ENCODE data around the gene P3H1.

Gene P3H1

DNA sequence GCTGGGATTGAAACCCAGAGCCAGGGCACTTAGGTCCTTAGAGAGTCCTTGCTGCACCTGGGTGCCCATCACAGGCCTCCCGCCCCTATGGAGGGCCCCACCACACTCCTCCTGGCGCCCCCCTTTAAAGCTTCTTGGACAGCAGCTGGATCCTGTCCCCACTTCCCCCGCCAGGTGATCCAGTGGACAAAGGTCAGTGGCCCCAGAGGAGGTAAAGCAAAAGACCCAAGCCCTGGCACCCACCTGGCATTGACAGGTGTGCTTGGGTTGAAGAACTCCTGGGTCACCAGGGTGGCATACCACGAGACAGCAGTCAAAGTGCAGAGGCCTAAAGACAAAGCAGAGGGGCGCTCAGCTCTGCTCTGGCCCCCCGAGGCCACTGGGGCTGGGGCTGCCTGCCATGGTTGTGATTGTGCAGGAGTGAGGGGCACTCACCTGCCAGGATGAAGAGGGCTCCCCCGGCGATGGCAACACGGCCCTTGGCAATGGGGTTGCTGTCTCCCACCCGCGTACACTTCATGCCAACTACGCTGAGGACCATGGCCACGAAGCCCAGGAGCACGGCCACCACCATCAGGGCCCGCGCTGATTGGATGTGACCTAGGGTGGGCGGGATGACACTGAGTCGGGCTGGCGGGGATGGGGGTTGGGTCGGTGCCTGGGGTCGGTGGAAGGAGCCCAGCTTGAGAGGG, 28.7 kb downstream of the P3H1 start:
- Histone ChIP-seq H3K36me3 (ENCODE audit: insufficient read depth, low read length) (no peaks in the 10 kb centered on the region), H3K27me3 (ENCODE audit: insufficient read depth, low read length) (no peaks in the 10 kb centered on the region), H3K4me1 (ENCODE audit: insufficient read depth, low read length) (peaks cover 15% of the 10 kb centered on the region), H2AFZ (ENCODE audit: low read depth, low read length) (no peak overlapping the region), H3K4me3 (ENCODE audit: low read length) (no peak overlapping the region), H3K9me3 (ENCODE audit: low read length) (no peaks in the 10 kb centered on the region)

- Histone ChIP-seq H3K36me3 (ENCODE audit: insufficient read depth, low read length) (no peaks in the 10 kb centered on the region), H3K4me3 (ENCODE audit: low read length) (no peak overlapping the region), H3K4me1 (ENCODE audit: insufficient read depth, low read length) (peaks cover 15% of the 10 kb centered on the region), H2AFZ (ENCODE audit: low read depth, low read length) (no peak overlapping the region), H3K9me3 (ENCODE audit: low read length) (no peaks in the 10 kb centered on the region), H3K27me3 (ENCODE audit: insufficient read depth, low read length) (no peaks in the 10 kb centered on the region)
Measured at GRCh38 chr1:42737257-42737656, 29.6 kb downstream of the P3H1 start.

- Histone ChIP-seq H3K27me3 (ENCODE audit: insufficient read depth, low read length) (no peaks in the 10 kb centered on the region), H3K4me3 (ENCODE audit: low read length) (no peak overlapping the region), H3K9me3 (ENCODE audit: low read length) (no peaks in the 10 kb centered on the region), H2AFZ (ENCODE audit: low read depth, low read length) (no peak overlapping the region), H3K4me1 (ENCODE audit: insufficient read depth, low read length) (peaks cover 15% of the 10 kb centered on the region), H3K36me3 (ENCODE audit: insufficient read depth, low read length) (no peaks in the 10 kb centered on the region)
Measured at GRCh38 chr1:42736571-42737200, 30.1 kb downstream of the P3H1 start.

DNA sequence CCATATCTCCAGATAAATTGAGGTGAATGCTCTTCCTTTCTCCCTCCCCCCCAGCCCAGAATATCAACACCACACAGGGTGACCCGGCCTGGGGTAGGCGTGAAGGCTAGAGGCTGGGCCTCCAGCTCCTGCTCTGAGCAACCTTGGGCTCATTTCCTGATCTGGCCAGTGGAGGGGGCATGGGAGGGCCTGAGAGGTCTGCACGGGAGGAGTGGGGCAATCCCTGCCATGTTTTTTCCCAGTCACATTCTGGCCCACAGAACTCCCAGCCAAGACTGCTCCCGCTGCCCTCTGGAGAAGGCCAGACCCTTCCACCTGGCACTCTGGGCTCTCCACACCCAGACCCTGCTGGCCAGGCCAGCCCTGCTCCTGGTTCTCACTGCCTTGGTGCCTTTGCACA, 30.7 kb downstream of the P3H1 start:
- Histone ChIP-seq H3K27me3 (ENCODE audit: insufficient read depth, low read length) (no peaks in the 10 kb centered on the region), H2AFZ (ENCODE audit: low read depth, low read length) (no peak overlapping the region), H3K4me1 (ENCODE audit: insufficient read depth, low read length) (peaks cover 15% of the 10 kb centered on the region), H3K9me3 (ENCODE audit: low read length) (no peaks in the 10 kb centered on the region), H3K4me3 (ENCODE audit: low read length) (no peak overlapping the region), H3K36me3 (ENCODE audit: insufficient read depth, low read length) (no peaks in the 10 kb centered on the region)

DNA sequence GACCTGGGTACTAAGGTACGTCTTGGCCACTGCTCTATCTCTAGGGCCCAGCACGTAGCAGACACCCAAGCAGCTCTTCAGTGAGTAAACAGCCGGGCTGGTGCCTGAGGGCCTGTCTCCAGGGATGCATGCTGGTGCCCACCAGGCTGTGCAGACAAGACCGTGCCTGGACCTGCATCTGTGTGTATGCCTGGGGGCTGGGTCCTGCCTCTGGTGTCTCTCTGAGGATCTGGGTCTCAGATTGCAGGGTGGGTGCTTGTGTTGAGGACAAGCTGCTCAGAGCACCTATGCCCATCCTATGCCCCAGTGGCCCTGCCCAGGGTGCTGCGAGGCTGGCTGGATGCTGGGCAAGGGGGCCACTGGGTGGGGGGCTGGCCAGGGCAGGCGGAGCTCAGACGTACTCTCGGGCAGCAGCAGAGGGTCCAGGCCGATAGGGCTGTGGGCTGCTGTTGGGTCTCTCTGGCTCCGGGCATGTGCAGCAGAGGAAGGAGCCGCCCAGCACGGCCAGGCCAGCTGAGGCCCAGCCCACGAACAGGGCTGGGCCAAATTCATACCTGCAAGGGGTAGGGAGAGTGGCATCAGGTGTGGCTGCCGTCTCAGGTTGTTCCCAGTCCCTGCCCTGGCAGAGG, 31.2 kb downstream of the P3H1 start:
- no peaks in the 10 kb centered on the region for H3K27me3 ChIP-seq (ENCODE audit: insufficient read depth, low read length)
- no peak overlapping the region for H2AFZ ChIP-seq (ENCODE audit: low read depth, low read length)
- H3K36me3 ChIP-seq (ENCODE audit: insufficient read depth, low read length) = no peaks in the 10 kb centered on the region
- no peaks in the 10 kb centered on the region for H3K9me3 ChIP-seq (ENCODE audit: low read length)
- no peak overlapping the region for H3K4me3 ChIP-seq (ENCODE audit: low read length)
- peaks cover 10% of the 10 kb centered on the region for H3K4me1 ChIP-seq (ENCODE audit: insufficient read depth, low read length)

DNA sequence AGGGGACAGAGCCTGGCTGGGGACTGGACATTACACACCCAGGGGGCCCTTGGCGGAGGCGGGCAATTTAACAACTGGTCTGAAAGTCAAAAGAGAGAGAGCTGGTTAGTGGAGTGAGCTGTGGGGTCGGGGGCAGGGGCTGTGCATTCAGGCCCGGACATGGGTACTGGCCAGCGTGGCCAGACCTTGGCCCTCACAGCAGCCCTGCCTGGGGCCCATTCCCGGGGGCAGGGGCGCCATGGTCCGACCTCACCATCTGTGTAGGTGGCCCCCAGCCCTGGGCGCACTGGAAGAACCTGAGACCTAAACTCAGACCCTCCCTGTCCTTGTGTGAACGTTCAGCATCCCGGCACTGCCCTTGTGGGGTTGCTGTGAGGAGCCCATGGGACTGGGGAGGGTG, 31.8 kb downstream of the P3H1 start:
- no peaks in the 10 kb centered on the region for H3K36me3 ChIP-seq (ENCODE audit: insufficient read depth, low read length)
- H3K27me3 ChIP-seq (ENCODE audit: insufficient read depth, low read length) = no peaks in the 10 kb centered on the region
- no peaks in the 10 kb centered on the region for H3K9me3 ChIP-seq (ENCODE audit: low read length)
- H3K4me3 ChIP-seq (ENCODE audit: low read length) = no peak overlapping the region
- no peak overlapping the region for H2AFZ ChIP-seq (ENCODE audit: low read depth, low read length)
- peaks cover 4% of the 10 kb centered on the region for H3K4me1 ChIP-seq (ENCODE audit: insufficient read depth, low read length)

DNA sequence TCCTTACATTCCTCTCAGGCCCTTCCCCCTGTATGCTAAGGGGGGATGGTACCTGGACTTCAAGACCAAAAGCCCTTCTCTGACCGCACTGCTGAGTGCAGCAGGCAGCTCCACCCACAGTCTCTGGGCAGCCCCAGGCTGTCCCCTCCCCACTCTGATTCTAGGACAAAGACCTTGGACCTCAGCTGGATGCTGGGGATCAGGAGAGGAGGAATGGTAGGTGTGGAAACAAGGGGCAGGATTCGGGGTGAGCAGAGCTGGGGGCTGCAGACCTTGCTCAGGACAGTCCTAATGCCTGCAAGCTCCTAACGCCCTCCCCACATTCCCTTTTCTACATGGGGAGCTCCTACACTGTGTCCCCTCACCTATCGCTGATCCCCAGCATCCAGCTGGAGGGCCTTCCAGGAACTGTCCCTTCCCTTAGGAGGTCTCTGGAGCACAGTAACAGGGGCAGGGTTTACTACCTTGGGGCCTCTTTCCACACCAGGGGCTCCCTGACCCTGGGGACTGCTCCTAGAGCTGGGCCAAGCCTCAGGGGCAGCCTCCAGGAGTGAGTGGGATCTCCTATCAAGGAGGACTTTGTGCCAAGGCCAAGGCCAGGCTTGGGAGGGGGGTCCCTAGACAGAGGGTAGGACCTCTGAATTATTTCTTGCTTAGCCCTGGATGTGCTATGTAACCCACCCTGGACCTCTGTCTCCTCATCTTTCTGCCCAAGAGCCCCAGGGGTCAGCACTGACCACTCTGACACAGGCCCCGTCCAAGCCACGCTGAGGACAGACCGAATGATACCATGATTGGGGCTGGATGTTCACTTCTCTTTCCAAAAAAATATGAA, 32.4 kb downstream of the P3H1 start:
- Histone ChIP-seq H3K36me3 (ENCODE audit: insufficient read depth, low read length) (no peaks in the 10 kb centered on the region), H3K9me3 (ENCODE audit: low read length) (no peaks in the 10 kb centered on the region), H3K4me1 (ENCODE audit: insufficient read depth, low read length) (no peaks in the 10 kb centered on the region), H2AFZ (ENCODE audit: low read depth, low read length) (no peak overlapping the region), H3K4me3 (ENCODE audit: low read length) (no peak overlapping the region), H3K27me3 (ENCODE audit: insufficient read depth, low read length) (no peaks in the 10 kb centered on the region)

- Histone ChIP-seq H3K9me3 (ENCODE audit: low read length) (no peaks in the 10 kb centered on the region), H3K36me3 (ENCODE audit: insufficient read depth, low read length) (no peaks in the 10 kb centered on the region), H2AFZ (ENCODE audit: low read depth, low read length) (no peak overlapping the region), H3K4me1 (ENCODE audit: insufficient read depth, low read length) (no peaks in the 10 kb centered on the region), H3K27me3 (ENCODE audit: insufficient read depth, low read length) (no peaks in the 10 kb centered on the region), H3K4me3 (ENCODE audit: low read length) (no peak overlapping the region)
Measured at GRCh38 chr1:42733415-42734200, 33.2 kb downstream of the P3H1 start.

DNA sequence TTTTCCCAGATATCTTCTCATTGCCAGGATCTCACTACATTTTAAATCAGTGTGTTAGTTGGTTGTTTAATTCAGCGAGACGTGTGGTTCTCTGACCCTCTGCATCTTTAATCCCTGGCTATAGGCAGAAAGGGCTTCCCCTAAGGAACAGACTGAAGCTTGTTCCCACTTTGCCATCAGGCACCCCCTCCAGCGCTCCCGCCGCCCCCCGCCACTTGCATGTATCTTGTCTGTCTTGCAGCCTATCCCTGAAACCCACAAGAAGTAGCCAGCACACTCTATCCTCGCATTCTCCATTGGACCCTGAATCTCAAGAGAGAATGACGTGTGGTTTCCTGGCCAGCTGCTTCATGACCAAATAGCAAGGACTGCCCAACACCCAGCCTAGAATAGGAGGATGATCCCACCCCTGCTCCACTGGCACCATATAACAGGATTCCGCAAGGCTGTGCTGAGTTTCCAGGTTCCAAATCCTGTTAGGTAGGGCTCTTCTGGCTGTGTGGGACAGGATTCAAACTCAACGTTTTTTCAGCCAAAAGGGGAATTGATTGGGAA, 34.6 kb downstream of the P3H1 start:
- Histone ChIP-seq H3K36me3 (ENCODE audit: insufficient read depth, low read length) (no peaks in the 10 kb centered on the region), H3K4me1 (ENCODE audit: insufficient read depth, low read length) (no peaks in the 10 kb centered on the region)

GRCh38 chr1:42731585-42731984, 35.2 kb downstream of the P3H1 start:
- H3K4me1 ChIP-seq (ENCODE audit: insufficient read depth, low read length) = no peaks in the 10 kb centered on the region
- no peak overlapping the region for H3K4me3 ChIP-seq (ENCODE audit: low read length)
- H2AFZ ChIP-seq (ENCODE audit: low read depth, low read length) = no peak overlapping the region
- H3K27me3 ChIP-seq (ENCODE audit: insufficient read depth, low read length) = no peaks in the 10 kb centered on the region
- H3K9me3 ChIP-seq (ENCODE audit: low read length) = no peaks in the 10 kb centered on the region
- no peaks in the 10 kb centered on the region for H3K36me3 ChIP-seq (ENCODE audit: insufficient read depth, low read length)

More for the DNA sequence above, 34.6 kb downstream of the P3H1 start:
- Histone ChIP-seq H3K4me3 (ENCODE audit: low read length) (no peak overlapping the region), H3K9me3 (ENCODE audit: low read length) (no peaks in the 10 kb centered on the region), H3K27me3 (ENCODE audit: insufficient read depth, low read length) (no peaks in the 10 kb centered on the region), H2AFZ (ENCODE audit: low read depth, low read length) (no peak overlapping the region)

DNA sequence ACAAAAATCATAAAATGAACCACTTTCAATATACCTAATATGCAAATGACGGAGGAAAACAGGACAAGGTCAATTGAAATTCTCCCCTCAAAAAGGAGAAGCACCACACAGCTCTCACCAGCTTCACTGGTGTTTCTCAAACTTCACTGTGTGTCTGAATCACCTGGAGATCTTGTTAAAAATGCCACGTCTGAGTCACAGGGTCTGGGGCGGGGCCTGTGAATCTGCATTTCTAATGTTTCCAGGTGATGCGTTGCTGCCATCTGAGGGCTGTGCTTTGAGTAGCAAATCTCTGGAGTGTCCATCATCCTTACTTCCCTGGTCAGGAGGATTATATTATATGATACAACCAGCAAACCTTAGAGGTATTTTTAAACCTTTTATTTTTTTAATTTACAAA, 35.8 kb downstream of the P3H1 start:
- no peak overlapping the region for H3K4me3 ChIP-seq (ENCODE audit: low read length)
- H3K9me3 ChIP-seq (ENCODE audit: low read length) = no peaks in the 10 kb centered on the region
- H3K4me1 ChIP-seq (ENCODE audit: insufficient read depth, low read length) = no peaks in the 10 kb centered on the region
- no peaks in the 10 kb centered on the region for H3K36me3 ChIP-seq (ENCODE audit: insufficient read depth, low read length)
- no peak overlapping the region for H2AFZ ChIP-seq (ENCODE audit: low read depth, low read length)
- H3K27me3 ChIP-seq (ENCODE audit: insufficient read depth, low read length) = no peaks in the 10 kb centered on the region

DNA sequence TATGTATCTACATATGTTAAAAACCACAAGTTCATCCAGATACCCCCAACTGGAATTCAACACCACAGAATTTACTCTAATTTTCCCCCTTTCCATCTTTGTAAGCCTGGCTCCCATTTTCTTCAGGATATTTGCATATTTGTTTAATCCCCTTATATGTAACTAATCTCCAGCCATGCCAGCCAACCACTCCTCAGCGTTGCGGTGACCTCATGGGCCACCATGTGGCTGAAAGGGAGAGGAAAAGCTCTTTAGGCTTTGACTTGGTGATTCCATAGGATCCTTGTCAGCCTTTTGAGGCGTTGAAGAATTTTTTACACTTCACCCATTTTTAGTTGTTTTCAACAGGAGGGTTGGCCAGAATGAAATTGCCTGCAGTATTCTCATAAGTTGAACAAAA, 36.8 kb downstream of the P3H1 start:
- Histone ChIP-seq H3K4me1 (ENCODE audit: insufficient read depth, low read length) (no peaks in the 10 kb centered on the region), H3K27me3 (ENCODE audit: insufficient read depth, low read length) (no peaks in the 10 kb centered on the region), H3K4me3 (ENCODE audit: low read length) (no peak overlapping the region), H3K36me3 (ENCODE audit: insufficient read depth, low read length) (no peaks in the 10 kb centered on the region), H2AFZ (ENCODE audit: low read depth, low read length) (no peak overlapping the region), H3K9me3 (ENCODE audit: low read length) (no peaks in the 10 kb centered on the region)

All from neuron (in vitro differentiated cells).